HG03558 (cell line): ENCODE measurements around the gene DNM2.
A peak's percentile ranks its signal among the peaks of the same experiment; 100 is the strongest.
"Not testable (repeated sequence)": the region's sequence is repeated elsewhere in the genome, so short reads cannot be mapped to it uniquely, and the experiment has no call there.

ENCODE experiments used
- ATAC-seq: cut with Tn5 transposase; IDR thresholded peaks from one replicate; pipeline ENCODE4 v1.9.1; 2021; ENCODE audit warnings: moderate number of reproducible peaks; ENCODE audit not compliant: unreplicated experiment; ENCODE audit errors: extremely low read depth

DNM2 gene

DNA sequence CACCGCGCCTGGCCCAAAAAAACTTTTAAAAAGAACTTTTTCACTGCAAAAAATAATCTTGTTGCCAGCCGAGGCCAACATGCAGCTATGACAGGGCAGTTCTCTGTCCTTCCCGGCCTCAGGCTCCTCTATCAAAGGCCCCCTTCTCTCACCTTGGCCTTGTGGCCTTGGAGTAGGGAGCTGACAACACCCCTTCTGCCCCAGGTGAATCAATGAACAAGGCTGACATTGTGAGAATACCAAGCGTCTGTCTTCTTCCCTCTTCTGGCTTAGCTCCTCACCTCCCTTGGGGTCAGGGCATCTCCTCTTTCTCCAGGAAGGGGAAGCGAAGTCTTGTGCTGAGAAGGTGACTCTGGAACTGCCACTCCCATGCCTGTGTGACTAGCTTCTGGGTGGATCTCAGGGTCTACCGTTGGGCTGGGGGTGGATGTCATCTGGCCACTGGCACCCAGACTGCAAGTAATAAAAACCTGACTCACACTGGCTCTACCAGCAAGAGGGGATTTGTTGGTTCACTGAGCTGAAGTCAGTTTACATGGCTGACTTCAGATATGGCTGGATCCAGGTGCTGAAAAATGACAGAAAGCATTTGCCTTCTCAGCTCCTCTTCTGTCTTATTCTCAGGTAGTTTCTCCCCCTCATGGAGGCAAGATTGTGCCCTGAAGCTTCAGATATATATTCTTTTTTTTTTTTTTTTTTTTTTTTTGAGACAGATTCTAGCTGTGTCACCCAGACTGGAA, 136.6 kb downstream of the DNM2 start:
- ATAC-seq: no peak

DNA sequence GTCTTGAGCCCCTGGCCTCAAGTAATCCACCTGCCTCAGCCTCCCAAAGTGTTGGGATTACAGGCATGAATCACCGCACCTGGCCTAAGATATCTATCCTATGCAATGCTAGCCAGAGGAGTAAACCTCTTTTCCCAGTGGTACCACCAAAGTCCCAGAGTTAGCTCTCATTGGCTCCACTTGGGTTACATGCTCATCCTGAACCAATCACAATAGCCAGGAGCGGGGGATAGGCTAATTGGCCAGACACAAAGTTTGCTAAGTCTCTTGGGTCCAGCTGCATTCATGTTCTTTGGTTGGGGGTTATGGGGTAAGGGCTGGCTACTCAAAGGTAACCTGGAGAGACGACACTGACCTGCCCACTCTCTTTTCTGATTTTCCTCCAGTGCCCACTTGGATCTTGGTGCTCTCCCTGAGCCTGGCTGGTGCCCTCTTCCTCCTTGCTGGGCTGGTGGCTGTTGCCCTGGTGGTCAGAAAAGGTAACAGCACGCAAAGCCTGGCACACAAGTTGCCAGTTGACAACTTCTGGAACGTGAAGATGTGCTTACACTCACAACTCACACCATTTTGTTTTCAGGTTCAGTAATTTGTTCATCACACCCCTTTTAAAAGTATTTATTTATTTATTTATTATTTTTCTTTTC, 138.1 kb downstream of the DNM2 start:
- ATAC-seq: no peak

GRCh38 chr19:10856899-10857298, 139.0 kb downstream of the DNM2 start:
- ATAC-seq: not testable (repeated sequence)

- ATAC-seq: no peak
Measured at GRCh38 chr19:10858204-10858828, 140.4 kb downstream of the DNM2 start.

DNA sequence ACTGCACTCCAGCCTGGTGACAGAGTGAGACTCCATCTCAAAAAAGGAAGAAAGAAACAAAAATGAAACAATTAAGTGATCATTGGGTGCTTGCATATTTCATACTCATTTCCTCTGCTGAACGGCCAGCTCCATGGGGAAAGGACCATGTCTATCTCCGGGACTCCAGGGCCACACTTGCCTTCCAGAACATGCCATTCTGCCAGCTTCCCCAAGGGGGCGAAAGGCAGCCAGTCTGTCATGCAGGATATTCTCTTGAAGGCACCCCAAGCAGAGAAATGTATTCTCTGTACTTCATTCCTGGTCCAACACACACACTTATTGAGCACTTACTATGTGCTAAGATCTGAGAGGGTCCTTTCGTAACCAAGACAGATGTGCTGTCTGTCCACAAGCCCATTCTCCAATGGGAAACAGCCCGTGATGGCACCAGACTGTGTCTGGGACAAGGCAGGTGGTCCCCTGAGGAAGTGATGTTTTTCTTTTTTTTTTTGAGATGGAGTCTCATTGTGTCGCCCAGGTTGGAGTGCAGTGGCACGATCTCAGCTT, 143.3 kb downstream of the DNM2 start:
- no peak for ATAC-seq

GRCh38 chr19:10862561-10863106, 144.8 kb downstream of the DNM2 start:
- no peak for ATAC-seq

DNA sequence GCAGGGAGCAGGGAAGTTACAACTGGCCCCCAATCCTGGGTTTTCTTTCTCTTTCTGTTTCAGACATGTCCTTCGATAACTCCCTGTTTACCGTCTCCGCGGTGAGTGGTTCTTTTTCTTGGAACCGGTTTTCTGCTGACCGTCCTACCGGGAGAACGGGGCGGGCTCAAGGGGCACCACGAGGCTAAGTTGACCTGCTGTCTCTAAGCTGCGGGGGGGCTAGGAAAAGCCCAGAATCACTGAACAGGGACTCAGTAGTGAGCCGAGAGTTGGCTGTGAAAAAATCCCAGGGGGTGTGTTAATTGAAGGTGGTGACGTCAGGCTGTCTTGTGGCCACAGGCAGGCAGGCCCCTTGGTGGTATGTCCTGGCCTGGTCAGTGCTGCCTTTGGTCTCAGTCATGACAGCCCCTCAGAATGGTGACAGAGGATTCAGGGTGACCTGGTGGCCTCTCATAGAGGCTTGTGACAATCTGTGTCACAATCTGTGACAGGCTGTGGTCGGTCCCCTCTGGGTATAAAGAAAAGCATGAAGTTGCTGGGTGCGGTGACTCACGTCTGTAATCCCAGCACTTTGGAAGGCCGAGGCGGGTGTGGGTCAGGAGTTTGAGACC, 145.3 kb downstream of the DNM2 start:
- ATAC-seq: no peak

GRCh38 chr19:10864538-10864899, 146.6 kb downstream of the DNM2 start:
- ATAC-seq: no peak

DNA sequence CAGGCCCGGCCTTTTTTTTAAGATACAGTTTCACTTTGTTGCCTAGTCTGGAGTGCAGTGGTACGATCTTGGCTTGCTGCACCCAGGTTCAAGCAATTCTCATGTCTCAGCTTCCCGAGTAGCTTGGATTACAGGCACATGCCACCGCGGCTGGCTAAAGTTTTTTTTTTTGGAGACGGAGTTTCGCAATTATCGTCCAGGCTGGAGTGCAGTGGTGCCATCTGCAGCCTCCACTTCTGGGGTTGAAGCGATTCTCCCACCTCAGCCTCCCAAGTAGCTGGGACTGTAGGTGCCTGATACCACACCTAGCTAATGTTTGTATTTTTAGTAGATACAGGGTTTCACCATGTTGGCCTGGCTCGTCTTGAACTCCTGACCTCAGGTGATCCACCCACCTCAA, 148.6 kb downstream of the DNM2 start:
- ATAC-seq: no peak

- ATAC-seq: no peak
Measured at GRCh38 chr19:10868872-10869547, 151.1 kb downstream of the DNM2 start.

DNA sequence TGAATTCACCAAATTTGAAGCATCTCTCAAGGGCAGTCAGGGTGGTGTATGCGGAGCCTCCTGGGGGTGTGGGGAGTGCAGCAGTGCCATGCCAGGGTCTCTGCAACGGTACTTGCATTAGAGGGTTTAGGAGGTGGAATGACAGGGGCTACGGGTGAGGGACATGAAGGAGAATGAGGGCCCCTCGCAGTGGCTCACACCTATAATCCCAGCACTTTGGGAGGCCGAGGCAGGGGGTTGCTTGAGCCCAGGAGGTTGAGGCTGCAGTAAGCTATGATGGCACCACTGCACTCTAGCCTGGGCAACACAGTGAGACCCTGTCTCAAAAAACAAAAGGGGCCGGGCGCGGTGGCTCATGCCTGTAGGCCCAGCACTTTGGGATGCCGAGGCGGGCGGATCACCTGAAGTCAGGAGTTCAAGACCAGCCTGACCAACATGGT, 152.0 kb downstream of the DNM2 start:
- not testable (repeated sequence) for ATAC-seq

DNA sequence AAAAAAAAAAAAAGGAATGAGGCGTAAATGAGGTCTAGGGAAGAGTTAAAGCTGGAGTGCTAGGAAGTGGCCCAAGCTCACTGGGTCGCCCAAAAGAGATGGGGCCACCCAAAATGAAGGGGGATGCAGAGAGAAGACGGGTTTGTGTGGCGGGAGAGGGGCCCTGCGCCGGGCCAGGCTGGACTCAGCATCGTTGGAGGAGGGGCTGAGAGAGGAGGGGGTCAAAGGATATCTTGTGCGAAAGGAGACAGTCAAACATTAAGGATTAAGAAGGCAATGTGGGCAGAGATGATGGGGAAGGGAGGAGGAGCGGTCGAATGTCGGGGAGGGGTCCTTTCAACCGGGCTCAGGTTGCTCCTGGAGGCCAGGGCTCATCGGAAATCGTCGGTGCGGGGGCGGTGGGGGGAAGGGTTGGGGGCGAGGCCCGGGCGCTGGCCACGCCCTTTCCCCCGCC, 152.6 kb downstream of the DNM2 start:
- no peak for ATAC-seq

- ATAC-seq: peak; percentile 52
Measured at GRCh38 chr19:10870955-10871603, 153.2 kb downstream of the DNM2 start, which contains the start of gene CARM1. Gene CARM1, plus strand, starts transcription at chr19:10871553. Its CDS starts 150 bp downstream, at chr19:10871703.

GRCh38 chr19:10871711-10872545, 154.0 kb downstream of the DNM2 start:
- ATAC-seq: peak; percentile 0

GRCh38 chr19:10872546-10873107, 154.7 kb downstream of the DNM2 start:
- no peak for ATAC-seq

DNA sequence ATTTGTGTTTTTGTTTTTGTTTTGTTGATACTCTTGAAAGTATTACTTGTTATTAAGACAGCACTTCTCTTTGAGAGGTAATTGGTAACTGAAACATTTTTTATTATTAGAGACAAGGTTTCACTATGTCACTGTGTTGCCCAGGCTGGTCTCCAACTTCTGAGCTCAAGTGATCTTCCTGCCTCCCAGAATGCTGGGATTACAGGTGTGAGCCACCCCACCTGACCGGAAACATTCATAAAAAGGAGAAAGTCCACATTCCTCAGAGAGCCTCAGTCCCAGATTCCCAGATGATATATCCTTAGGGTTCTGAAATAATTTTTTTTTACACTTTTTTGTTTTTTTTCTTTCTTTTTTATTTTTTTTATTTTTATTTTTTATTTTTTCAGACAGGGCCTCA, 156.1 kb downstream of the DNM2 start:
- no peak for ATAC-seq

DNA sequence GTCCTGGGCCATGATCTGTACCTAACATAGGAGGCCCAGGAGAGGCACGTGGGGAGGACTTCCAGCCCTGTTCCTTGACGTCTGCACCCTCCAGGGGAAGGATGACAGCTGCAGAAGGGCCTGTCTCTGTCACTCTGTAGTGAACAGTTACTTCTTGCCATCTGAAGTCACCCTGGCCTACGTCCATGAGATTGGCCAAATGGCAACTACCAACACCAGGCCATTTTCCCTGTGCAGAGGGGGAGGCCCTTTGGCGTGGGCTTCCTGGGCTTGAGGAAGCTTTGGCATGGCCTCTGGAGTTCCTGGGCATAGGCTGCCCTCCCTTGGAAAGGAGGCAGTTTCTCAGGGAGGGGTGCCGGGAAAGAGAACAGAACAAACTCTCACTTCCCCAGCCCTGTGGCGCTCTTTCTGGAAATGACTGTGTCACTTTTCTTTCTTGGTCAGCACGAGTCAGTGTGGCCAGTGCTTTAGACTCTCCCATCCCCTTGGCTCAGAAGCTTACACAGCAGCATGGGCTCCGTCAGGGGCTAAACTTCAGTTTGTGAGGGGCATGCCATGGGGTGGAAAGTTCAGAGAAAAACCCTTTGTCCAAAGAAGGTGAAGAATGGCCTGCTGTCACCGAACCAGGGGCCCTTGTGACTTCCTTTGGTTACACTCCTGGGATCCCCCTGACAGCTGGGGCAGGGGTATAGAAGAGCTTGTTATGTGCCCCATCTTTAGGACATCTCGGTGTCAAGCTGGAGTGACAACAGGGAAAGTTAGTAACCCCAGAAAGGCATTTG, 158.8 kb downstream of the DNM2 start:
- ATAC-seq: no peak
